ENCODE measurements around the gene MRC1. TPM values are rescaled to one million over a fixed set of nuclear protein-coding genes. Genes with fewer than 3 reads are reported as not detected.

Gene MRC1
- total RNA-seq, 2 experiments from 2014 or later, result 0.08 TPM

DNA sequence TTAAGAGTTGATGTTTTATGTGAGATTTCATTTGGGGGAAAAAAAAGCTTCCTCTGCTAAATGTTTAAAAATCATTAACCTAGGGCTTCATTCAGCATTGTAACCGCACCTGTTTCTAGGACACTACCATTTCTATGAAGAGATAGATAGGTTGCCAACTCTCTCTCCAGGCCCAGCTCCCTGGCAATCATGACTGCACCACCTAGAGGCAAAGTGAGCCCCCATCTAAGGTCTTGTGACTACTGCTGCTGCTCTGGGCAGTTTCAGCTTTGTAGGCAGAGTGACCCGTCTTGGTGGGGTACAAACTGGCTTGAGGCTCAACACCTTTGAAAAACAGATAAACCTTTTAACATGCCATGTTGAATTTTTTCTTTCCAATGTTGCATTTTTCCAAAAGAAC lies 27.3 kb upstream of the MRC1 start:
- DNase-seq (no peak), ATAC-seq (ENCODE audit: poor library complexity) (no peak)
- no peaks in the 10 kb centered on the region for H3K4me1 ChIP-seq (ENCODE audit: insufficient read depth, low read length)
- ChIA-PET POLR2A (no interaction called here), CTCF (no interaction called here)
- H3K36me3 ChIP-seq (ENCODE audit: insufficient read depth, low read length), result no peaks in the 10 kb centered on the region
- Mint-ChIP-seq H3K27ac (no peak overlapping the region), H3K9me3 (no peaks in the 10 kb centered on the region), H3K27me3 (no peaks in the 10 kb centered on the region), H3K36me3 (ENCODE audit: low read depth) (no peaks in the 10 kb centered on the region), H3K4me1 (ENCODE audit: low read depth) (no peaks in the 10 kb centered on the region), H3K4me3 (no peak overlapping the region)
- intact Hi-C loops (cut with DNase I, micrococcal nuclease), result no loop called here
- TF ChIP-seq, protein P1, sequence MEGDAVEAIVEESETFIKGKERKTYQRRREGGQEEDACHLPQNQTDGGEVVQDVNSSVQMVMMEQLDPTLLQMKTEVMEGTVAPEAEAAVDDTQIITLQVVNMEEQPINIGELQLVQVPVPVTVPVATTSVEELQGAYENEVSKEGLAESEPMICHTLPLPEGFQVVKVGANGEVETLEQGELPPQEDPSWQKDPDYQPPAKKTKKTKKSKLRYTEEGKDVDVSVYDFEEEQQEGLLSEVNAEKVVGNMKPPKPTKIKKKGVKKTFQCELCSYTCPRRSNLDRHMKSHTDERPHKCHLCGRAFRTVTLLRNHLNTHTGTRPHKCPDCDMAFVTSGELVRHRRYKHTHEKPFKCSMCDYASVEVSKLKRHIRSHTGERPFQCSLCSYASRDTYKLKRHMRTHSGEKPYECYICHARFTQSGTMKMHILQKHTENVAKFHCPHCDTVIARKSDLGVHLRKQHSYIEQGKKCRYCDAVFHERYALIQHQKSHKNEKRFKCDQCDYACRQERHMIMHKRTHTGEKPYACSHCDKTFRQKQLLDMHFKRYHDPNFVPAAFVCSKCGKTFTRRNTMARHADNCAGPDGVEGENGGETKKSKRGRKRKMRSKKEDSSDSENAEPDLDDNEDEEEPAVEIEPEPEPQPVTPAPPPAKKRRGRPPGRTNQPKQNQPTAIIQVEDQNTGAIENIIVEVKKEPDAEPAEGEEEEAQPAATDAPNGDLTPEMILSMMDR (IDR thresholded peaks at IDR 0.05), result no peak
- no peaks in the 10 kb centered on the region for H3K9me3 ChIP-seq (ENCODE audit: control insufficient read depth in 1 of 2, insufficient read depth in 1 of 2, low read length in 2 of 2)
- no peak overlapping the region for H3K4me3 ChIP-seq (ENCODE audit: low read length)
- no peaks in the 10 kb centered on the region for H3K27me3 ChIP-seq (ENCODE audit: control insufficient read depth in 1 of 2, insufficient read depth in 2 of 2, low read length in 2 of 2)
- H3K27ac ChIP-seq (ENCODE audit: low read depth in 1 of 2, low read length in 2 of 2), result no peak overlapping the region

DNA sequence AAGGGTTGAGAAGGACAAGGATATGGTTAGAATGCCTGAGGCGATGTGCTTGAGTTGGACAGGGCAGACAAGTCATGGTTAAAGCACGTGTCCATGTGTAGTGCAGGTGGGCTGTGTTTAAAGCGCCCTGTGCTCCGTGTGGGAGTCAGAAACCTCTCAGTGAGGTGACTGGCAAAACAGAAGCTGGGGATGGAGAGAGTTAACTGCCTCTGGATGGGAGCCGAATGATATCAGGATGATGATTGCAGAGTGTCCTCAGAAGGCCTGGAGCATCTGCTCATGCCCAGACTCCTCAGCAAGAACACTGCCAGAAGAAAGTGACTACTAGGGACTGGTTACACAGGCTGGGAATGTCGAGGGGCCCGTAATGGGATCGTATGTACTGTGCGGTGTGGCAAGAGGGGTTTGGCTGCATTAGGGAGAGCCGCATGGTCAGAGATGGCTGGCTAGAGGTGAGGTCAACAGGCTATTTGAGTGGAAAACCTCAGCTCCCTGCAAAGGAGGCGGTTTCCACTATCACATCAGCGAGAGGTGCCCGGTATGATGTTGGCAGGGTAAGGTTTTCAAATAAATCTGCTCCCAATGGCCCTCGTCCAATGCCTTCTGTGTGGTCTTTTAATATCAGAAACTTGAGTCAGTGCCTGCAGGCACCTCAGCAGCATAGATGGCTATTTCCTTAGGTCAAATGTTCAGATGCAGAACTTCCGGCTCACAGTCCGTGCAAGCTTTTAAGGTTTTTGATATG lies 26.1 kb upstream of the MRC1 start:
- ChIA-PET CTCF (no interaction called here), POLR2A (no interaction called here)
- intact Hi-C loops (cut with DNase I, micrococcal nuclease), result no loop called here
- H3K9me3 ChIP-seq (ENCODE audit: control insufficient read depth in 1 of 2, insufficient read depth in 1 of 2, low read length in 2 of 2), result no peaks in the 10 kb centered on the region
- Mint-ChIP-seq H3K27ac (no peak overlapping the region), H3K4me3 (no peak overlapping the region), H3K4me1 (ENCODE audit: low read depth) (no peaks in the 10 kb centered on the region), H3K27me3 (no peaks in the 10 kb centered on the region), H3K36me3 (ENCODE audit: low read depth) (no peaks in the 10 kb centered on the region), H3K9me3 (no peaks in the 10 kb centered on the region)
- TF ChIP-seq, protein P1 (IDR thresholded peaks at IDR 0.05), result no peak
- no peak overlapping the region for H3K4me3 ChIP-seq (ENCODE audit: low read length)
- ATAC-seq (ENCODE audit: poor library complexity) (no peak), DNase-seq (no peak)
- no peaks in the 10 kb centered on the region for H3K27me3 ChIP-seq (ENCODE audit: control insufficient read depth in 1 of 2, insufficient read depth in 2 of 2, low read length in 2 of 2)
- H3K27ac ChIP-seq (ENCODE audit: low read depth in 1 of 2, low read length in 2 of 2), result no peak overlapping the region
- no peaks in the 10 kb centered on the region for H3K36me3 ChIP-seq (ENCODE audit: insufficient read depth, low read length)
- H3K4me1 ChIP-seq (ENCODE audit: insufficient read depth, low read length), result no peaks in the 10 kb centered on the region

DNA sequence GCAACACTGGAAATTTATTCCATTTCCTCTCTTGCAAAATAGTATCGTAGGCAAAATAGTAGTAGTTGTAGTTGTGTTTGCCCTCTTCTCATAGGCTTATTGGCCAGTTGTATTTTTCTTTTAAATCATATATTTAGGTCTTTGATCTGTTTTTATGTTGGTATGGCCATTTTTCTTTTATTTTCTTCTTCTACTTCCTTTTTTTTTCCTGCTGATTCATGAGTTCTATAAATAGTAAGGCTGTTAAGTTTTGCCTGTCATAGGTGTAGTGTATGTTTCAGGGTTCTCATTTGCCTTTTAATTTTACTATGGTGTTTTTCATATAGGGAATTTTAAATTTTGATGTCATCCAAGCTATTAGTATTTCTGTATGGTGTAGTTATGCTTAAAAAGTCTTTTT lies 25.4 kb upstream of the MRC1 start:
- POLR2A ChIA-PET, result no interaction called here
- H3K36me3 ChIP-seq (ENCODE audit: insufficient read depth, low read length), result no peaks in the 10 kb centered on the region
- Mint-ChIP-seq H3K9me3 (no peaks in the 10 kb centered on the region), H3K36me3 (ENCODE audit: low read depth) (no peaks in the 10 kb centered on the region), H3K4me1 (ENCODE audit: low read depth) (no peaks in the 10 kb centered on the region), H3K27me3 (peaks cover under 1% of the 10 kb centered on the region), H3K27ac (no peak overlapping the region), H3K4me3 (no peak overlapping the region)
- CTCF ChIA-PET, result no interaction called here
- no peak overlapping the region for H3K27ac ChIP-seq (ENCODE audit: low read depth in 1 of 2, low read length in 2 of 2)
- no peaks in the 10 kb centered on the region for H3K9me3 ChIP-seq (ENCODE audit: control insufficient read depth in 1 of 2, insufficient read depth in 1 of 2, low read length in 2 of 2)
- intact Hi-C loops (cut with DNase I, micrococcal nuclease), result no loop called here
- no peak overlapping the region for H3K4me3 ChIP-seq (ENCODE audit: low read length)
- DNase-seq (no peak), ATAC-seq (ENCODE audit: poor library complexity) (no peak)
- H3K27me3 ChIP-seq (ENCODE audit: control insufficient read depth in 1 of 2, insufficient read depth in 2 of 2, low read length in 2 of 2), result no peaks in the 10 kb centered on the region
- no peaks in the 10 kb centered on the region for H3K4me1 ChIP-seq (ENCODE audit: insufficient read depth, low read length)
- TF ChIP-seq, protein P1 (IDR thresholded peaks at IDR 0.05), result no peak

All from CD4-positive, alpha-beta T cell (primary cell).